NCI-H146 treated with DMSO at 0.1 percent for 48 hours (cell line): ENCODE results near the gene CD52.
A peak's percentile ranks its signal among the peaks of the same experiment; 100 is the strongest.

Experiments
- DNase-seq: peaks from one replicate; lab custom pipeline; 2025; ENCODE audit not compliant: unreplicated experiment; lab: John Stamatoyannopoulos, UW

CD52 gene

GRCh38 chr1:26317612-26318337 lies at the start of gene CD52:
Gene CD52 (plus strand): TSS chr1:26317958. CDS start chr1:26318018, 60 bp downstream.
- DNase-seq: no peak

GRCh38 chr1:26268290-26269197 lies 49.2 kb upstream of the CD52 start:
- no peak for DNase-seq

- DNase-seq: no peak
These were observed 48.6 kb upstream of the CD52 start for GRCh38 chr1:26269198-26269550.

GRCh38 chr1:26274801-26275425 lies 42.8 kb upstream of the CD52 start:
- no peak for DNase-seq

GRCh38 chr1:26275580-26276431 lies 42.0 kb upstream of the CD52 start:
- DNase-seq: peak; percentile 9

- DNase-seq: no peak
These were observed 41.3 kb upstream of the CD52 start for GRCh38 chr1:26276432-26276838.

- no peak for DNase-seq
These were observed 40.5 kb upstream of the CD52 start for GRCh38 chr1:26277261-26277661.

GRCh38 chr1:26277719-26278118 lies 40.0 kb upstream of the CD52 start:
- DNase-seq: no peak

GRCh38 chr1:26278303-26278702 lies 39.5 kb upstream of the CD52 start:
- DNase-seq: no peak

GRCh38 chr1:26278724-26279455 lies 38.9 kb upstream of the CD52 start:
- no peak for DNase-seq

GRCh38 chr1:26279456-26280332 lies 38.1 kb upstream of the CD52 start, which contains the start of gene SH3BGRL3:
Gene SH3BGRL3 (plus strand): TSS chr1:26280086. CDS start chr1:26280156, 70 bp downstream.
- peak; percentile 9 for DNase-seq

GRCh38 chr1:26280333-26281042 lies 37.3 kb upstream of the CD52 start:
- no peak for DNase-seq

GRCh38 chr1:26281091-26281958 lies 36.4 kb upstream of the CD52 start:
- no peak for DNase-seq

- DNase-seq: no peak
These were observed 35.8 kb upstream of the CD52 start for GRCh38 chr1:26281971-26282370.

GRCh38 chr1:26282401-26282918 lies 35.3 kb upstream of the CD52 start:
- no peak for DNase-seq

- DNase-seq: no peak
These were observed 34.4 kb upstream of the CD52 start for GRCh38 chr1:26283279-26283853.
